Activated CD4-positive, alpha-beta T cell treated with anti-CD3 and anti-CD28 coated beads, Interleukin-2, Interleukin-4, amounts not matched to agents 100 ng/mL and 50 ng/mL, durations not matched to agents 16 hours and 8 hours (primary cell): ENCODE data around the gene NRBF2.

Experiments used
- DNase-seq: peaks from one replicate; pipeline ENCODE4 v3.0.0-alpha.2; 2020; ENCODE audit warnings: low spot score

The NRBF2 gene

DNA sequence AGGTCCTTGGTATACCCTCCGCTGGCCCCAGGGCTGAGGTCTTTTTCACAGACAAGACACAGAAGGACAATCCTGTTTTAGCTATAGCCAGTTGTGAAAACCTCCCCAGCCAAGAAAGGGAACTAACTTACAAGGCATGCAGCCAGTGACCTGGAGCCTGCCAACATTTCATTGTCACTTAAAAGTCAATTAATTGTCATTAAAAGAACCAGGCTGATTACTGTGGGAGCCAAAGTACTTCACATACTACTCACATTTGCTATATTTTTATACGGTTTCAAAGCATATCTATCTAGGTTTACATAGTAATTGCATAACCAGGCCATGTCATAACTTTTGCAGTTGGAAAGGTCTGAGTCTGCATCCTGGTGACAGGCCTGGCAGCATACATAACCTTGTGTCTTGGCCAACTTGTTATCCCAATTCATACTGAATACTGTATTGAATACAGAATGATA lies 31.1 kb downstream of the NRBF2 start:
- no peak for DNase-seq

- no peak for DNase-seq
Measured at GRCh38 chr10:63165249-63165648, 32.1 kb downstream of the NRBF2 start.

DNA sequence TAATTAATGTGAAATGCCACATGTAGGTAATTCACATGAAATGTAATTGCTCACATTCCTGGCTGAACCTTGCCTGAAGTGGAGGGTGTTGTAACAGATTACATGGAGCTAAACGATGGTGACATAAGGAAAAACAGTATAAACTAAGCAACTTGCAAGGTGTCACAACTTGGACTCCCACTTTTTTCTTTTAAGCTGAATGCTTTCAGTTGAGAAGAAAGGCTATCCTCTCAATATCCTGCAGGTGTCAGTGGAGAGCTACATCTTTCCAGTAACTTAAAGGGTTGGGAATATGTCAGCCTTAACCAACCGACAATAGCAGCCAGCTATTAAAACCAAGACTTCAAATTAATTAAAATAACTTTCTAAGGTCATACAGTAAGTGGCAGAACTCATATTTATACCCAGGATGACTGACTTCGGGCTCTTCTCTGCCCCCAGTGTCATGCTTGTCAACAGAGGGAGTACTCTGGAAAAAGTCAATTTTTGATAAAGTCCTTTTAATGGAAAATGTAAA lies 33.7 kb downstream of the NRBF2 start:
- DNase-seq, result peak; percentile 67

- DNase-seq, result no peak
Measured at GRCh38 chr10:63168821-63169462, 35.8 kb downstream of the NRBF2 start.

DNA sequence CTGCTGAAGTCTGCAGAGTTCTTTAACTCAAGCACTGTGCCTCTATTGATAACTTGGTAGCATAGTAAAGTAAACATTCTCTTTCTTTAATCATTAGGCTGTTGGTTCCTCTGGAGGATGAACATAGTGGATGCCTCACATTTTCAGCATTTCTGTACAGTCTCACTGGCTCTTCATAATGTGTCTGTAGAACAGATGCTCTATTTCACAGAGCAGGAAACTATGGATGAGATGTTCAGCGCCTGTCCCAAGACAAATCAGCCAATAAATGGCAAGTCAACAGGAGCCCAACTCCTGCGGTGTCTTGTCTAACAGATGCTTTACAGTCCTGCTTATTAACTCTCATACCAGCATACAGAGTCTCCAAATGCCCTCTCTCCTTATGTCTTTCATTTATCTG lies 36.5 kb downstream of the NRBF2 start:
- DNase-seq, result no peak

DNA sequence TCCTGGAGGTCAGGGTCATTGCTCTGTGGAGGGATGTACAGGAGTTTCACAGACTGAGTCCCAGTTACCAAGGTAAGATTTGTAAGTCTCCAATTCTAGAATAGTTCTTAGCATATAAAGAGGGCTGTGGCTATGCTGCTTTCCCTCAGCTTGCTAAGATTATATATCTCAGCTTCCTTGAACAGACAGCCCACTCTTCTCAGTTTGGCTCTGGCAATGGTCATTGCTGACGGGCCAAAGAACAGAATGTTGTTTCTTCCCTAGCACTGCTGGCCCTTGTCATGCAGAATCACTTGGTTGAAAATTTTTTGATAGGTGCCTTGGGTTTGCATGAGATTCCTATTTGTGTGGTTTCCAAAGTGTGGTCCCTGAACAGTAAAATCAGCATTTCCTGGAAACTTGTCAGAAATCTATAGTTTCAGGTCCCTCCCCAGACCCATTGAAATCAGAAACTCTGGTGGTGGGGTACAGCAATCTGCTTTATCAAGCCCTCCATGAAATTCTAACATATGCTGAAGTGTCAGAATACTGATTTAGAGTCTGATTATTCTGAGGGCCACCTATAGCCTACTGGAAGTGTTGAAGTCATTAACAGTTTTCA lies 38.2 kb downstream of the NRBF2 start:
- DNase-seq, result peak; percentile 56

DNA sequence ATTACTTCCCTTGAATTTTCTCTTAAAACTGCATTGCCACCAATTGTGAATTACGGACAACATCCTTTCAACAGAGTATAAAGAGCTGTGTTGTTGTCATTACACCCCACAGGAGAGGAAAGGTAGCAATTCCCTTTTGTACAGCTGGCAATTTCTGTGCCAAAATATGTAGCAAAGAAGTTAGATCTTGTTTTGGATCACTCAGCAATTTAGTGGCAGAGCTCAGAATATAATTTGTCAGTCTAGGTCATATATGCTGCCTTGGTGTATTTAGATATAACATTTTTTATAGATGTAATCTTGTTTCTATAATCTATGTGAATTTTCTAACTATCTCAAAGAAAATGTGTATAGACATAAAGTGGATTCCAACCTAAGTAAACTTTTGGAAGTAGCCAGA lies 38.8 kb downstream of the NRBF2 start:
- DNase-seq, result no peak

DNA sequence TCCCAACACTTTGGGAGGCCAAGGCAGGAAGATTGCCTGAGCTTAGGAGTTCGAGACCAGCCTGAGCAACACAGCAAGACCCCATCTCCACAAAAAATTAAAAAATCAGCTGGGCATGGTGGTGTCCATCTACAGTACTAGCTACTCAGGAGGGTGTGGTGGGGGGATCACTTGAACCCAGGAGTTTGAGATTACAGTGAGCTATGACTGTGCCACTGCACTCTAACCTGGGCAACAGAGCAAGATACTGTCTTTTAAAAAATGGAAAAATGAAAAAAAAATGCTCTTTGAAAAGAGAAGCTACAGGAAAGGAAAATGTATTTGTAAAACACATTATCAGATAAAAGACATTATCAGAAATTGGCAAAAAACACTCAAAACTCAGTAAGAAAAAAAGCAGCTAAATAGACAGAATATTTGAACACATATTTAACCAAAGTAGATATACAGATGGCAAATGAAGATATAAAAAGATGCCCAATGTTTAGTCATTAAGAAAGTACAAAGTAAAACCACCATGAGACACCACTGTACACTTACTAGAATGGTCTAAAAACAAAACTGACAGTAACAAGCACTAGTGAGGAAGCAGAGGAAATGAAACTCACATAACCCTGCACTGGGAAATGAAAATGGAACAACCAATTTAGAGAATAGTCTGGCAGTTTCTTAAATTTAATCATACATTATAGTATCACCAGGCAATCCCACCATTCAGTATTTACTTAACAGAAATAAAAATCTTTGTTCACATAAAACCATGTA lies 40.5 kb downstream of the NRBF2 start:
- DNase-seq, result peak; percentile 87

DNA sequence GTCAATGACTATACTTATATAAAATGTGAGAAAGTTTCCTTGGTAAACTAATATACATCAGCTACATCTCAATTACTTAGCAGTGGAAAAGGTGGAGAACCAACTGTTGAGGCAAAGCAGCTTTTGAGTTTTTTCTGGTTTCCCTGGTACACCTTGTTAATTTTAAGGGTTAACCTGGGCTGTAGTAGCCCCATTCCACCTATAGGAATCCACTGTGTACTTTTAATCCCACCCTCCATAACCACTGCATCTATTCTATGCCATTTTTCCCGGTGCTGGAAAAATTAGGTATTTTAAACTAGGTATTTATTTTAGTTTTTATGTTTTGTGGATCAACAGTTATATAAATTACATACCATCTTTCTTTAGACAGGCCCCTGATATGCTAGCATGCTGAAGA lies 42.4 kb downstream of the NRBF2 start:
- DNase-seq, result no peak

- no peak for DNase-seq
Measured at GRCh38 chr10:63192826-63193225, 59.7 kb downstream of the NRBF2 start.

GRCh38 chr10:63197344-63198092 lies 64.4 kb downstream of the NRBF2 start:
- DNase-seq, result no peak

GRCh38 chr10:63199716-63200115 lies 66.6 kb downstream of the NRBF2 start:
- no peak for DNase-seq

DNA sequence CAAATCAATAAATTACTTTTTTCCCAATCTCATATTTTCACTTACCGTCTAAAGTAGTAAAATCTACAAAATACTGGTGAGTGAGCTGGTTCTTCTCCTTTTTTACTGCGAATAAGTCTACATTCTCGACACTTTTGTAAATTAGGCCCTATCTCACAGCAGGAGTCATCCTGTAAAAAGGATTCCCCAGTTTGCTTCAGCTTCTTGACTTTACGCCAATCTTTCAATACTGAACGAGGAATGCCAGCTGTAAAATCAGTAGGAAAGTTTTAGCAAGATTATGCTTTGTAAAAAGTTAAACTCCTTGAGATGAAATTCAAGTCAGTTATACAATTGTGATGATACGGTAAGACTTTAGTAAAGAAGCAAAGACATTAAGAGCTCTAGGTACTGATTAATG lies 67.3 kb downstream of the NRBF2 start:
- no peak for DNase-seq

- no peak for DNase-seq
Measured at GRCh38 chr10:63201118-63201517, 68.0 kb downstream of the NRBF2 start.
